LHCN-M2 (cell line): ENCODE measurements around the gene PPIB. TPM values are rescaled to one million over a fixed set of nuclear protein-coding genes. Genes with fewer than 3 reads are reported as not detected.

ENCODE experiments used
- DNase-seq: peaks from one replicate; pipeline ENCODE4 v3.0.0-alpha.2; 2012; ENCODE audit warnings: low read depth
- polyA plus RNA-seq: library from polyadenylated mRNA; unstranded; fragments of >200 nt; gene quantifications from one replicate; pipeline ENCODE4 v1.2.1, GENCODE V29; 2012; ENCODE audit warnings: missing spikeins
- total RNA-seq: library from RNA; depleted of rRNA; stranded (reverse); fragments of >200 nt; gene quantifications from 2 replicates; pipeline ENCODE4 v1.2.3, GENCODE V29; 2014; rRNA removed

Gene PPIB
- 478 and 568 TPM in 2 replicates for total RNA-seq
- 872 TPM for polyA plus RNA-seq

DNA sequence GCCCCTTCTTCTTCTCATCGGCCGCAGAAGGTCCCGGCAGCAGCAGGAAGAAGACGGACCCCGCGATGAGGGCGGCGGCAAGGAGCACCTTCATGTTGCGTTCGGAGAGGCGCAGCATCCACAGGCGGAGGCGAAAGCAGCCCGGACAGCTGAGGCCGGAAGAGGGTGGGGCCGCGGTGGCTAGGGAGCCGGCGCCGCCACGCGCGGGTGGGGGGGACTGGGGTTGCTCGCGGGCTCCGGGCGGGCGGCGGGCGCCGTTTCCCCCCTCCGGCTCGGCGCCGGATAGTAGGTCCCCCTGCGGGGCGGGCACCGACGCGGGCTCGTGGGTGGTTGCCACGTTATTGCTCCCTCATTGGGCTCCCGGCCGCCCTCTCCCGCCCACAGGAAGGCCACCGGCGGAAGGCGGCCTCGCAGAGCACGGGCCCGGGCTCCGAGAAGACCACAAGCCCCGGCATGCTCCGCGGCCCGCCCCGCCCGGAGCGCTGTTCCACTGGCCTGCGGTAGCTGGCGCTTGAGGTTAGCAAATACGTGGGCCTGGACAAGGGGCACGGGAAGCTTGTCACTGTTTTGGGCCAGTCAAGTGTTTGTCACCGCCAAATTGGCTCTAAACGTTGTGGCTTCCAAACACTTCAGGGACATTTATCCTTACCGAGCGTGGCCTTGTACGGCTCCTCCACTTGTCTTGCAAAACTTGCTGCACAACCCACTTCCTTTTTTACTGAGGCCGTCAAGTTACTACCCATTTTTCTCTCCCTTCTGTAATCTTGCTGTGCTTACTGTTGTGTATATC is at the start of gene PPIB:
Gene PPIB, minus strand, starts transcription at position 154 of the 790 bp plus-strand sequence. Its CDS starts 36 bp downstream, at position 118.
- peak; percentile 97 for DNase-seq

DNA sequence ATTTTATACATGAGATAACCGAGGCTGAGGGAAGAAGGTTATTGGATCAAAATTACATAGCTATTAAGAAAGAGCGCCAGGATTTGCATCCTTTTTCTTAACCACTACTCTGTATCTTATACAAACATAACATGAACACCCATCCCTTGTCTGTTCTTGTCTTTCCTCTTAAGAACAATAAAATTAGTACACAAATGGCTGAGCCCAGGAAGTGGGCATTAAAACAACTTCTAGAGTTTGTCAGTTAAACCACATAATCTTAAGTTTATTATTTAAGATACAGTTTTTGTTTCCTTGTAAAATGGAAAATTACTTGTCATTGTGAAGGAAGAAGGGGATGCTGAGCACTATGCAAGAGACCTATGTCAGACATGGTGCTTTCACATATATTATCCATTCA is 48.9 kb upstream of the PPIB start:
- DNase-seq: no peak

DNA sequence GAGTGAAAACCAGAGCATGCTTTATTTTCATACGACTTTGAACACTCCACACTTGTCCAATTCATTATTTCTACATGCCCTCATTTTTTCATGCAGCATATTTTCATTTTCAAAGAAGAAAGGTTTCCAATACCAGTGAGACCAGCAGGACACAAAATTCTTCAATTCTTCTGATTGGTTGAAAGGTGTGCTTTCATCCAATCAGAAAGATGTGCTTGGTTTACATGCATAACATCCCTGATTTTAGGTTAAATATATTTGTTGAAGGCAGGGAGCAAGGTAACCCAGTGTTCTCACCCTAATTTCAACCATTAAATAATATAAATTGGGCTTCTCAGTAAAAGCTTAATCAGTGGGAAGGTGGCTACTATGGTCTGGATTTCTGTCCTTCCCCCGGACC is 47.5 kb upstream of the PPIB start:
- no peak for DNase-seq

DNA sequence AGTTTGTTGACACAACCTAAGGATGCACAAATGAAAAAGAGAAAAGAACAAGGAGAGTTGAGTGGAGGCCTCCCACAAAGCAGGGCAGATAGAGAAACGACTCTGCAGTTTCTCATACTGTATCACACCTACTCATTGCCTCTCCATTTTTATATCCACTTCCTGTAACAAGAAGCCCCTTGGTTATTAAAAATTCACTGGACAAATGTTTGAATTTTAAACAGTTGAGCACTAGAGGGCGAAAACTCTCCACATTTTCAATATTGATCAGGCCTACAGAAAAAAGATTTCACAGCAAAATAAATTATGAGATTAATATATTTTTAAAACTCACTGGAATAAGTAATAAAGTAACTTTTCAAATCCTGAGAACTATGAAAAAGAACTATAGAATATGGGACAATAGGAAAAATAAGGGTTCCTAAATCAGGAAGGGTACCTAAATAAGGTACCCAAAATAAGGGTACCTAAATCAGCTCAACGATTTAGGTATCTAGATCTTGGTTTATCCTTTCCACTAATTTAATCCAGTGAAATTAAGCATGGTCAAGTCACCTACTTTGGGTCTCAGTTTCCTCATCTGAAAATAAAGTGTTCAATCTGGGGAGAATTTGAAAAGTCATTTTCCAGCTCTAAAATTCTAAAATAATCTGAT is 47.0 kb upstream of the PPIB start:
- DNase-seq: peak; percentile 58

DNA sequence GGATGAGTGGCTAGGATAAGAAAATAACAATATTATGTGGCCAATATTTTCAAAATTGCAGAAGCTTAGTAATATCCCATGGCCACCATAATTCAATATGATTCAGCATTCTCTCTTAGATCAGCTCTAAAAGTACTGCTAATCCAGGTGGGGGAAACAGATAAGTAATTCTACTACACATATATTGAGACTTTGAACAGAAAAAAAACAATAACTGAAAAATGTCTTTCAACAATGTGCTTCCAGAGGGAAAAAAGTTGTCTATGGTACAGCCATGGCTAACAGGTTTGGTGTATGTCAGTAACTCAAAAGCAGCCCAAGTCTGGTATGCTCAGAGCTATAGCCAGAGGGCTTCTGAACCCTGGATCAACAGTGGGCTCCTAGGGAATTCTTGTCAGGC is 42.4 kb upstream of the PPIB start:
- no peak for DNase-seq

DNA sequence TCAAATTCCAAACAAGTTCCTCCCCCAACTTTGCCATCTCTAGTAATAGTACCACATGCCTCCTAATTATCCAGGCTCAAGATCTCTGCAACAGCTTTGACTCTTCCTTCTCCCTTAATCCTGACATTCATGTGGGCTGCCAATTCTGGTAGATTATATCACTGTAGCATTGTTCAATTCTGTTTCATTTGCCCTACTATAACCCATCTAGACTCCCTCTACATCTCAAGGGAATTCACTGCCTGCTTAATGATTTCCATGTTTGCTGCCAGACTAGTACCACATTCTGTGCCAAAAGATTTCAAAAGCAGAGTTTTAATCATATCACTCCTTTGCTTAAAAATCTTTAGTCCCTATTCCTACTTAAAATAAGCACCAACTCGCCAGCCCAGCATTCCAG is 34.6 kb upstream of the PPIB start:
- DNase-seq: peak; percentile 19

DNA sequence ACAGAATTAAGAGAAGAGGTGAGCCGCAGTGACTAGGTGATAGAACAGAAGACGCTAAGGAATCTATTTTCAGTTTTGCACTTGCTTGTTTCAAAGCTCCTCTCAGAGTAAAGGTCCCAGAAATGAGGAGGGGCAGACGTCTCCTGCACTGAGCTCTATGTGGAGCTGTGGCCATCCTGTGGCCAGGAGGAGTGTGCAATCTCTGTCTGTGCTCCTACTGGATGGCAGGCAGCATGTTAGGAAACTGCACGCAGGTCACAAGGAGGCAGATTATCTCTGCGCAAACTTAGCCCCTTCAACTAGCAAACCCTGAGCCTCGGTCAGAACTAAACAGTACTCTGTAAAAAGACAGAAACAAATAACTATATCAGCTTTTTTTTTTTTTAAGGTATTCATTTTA is 31.1 kb upstream of the PPIB start:
- DNase-seq: no peak

DNA sequence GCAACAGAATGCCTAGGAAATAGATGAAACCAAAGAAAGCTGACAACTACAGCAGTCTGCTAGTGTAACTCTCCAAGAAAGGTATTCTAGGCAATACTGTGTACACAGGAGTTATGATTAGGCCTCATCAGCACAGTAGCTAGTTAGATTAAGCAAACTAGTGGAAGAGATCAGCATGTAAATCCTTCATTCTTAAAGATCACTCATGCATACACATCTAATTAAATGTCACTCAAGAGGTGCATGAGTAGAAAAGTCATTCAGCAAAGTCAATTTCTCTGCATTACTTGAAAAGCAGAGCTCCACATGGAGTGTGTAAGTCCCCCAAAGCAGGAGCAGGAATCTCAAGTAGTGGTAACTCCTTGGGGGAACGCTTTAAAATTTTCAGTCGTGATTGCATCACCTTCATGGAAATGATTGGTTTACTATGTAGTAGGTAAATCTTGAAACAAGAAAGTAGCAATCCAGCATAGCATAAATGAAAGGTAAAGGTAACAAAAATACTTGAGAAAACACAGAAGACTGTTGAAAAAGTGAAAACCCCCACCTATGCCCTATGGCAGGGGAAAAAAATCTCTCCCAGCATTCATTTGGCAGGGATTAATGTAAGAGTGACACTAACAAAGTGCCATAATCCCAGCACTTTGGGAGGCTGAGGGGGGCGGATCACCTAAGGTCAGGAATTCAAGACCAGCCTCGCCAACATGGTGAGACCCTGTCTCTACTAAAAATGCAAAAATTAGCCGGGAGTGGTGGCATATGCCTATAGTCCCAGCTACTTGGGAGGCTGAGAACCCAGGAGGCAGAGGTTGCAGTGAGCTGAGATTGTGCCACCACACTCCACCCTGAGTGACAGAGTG is 29.4 kb upstream of the PPIB start:
- DNase-seq: no peak

DNA sequence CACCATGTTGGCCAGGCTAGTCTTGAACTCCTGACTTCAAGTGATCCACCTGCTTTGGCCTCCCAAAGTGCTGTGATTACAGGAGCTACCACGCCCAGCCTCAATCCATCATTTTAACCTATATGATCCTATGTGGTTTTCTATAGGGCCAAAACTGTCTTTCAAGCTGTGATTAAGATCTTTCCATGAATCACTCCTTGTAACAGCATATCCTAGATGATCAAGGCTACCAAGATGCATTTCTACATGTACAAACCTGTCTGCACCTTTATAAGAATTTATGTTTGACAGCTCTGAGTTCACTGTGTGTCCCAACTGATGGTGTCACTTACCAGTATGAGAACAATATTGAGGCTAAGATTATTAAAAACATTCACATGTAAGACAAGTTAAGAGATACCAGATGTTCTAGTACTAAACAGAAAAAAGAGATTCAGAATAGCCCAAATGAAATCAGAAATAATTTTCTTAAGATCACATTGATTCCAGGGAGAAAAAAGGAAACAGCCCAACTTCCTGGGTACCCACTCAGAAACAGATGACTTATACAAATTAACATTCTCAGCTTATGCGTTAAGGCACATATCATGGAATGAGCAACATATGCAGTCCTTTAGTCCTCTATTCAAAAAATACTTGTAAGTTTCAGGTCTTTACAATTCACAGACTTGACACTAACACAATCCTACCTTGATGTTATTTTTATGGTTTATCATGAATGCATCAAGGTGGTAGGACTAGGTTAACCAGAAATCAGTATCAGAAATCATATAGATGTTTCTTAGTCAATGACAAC is 24.8 kb upstream of the PPIB start:
- DNase-seq: no peak

DNA sequence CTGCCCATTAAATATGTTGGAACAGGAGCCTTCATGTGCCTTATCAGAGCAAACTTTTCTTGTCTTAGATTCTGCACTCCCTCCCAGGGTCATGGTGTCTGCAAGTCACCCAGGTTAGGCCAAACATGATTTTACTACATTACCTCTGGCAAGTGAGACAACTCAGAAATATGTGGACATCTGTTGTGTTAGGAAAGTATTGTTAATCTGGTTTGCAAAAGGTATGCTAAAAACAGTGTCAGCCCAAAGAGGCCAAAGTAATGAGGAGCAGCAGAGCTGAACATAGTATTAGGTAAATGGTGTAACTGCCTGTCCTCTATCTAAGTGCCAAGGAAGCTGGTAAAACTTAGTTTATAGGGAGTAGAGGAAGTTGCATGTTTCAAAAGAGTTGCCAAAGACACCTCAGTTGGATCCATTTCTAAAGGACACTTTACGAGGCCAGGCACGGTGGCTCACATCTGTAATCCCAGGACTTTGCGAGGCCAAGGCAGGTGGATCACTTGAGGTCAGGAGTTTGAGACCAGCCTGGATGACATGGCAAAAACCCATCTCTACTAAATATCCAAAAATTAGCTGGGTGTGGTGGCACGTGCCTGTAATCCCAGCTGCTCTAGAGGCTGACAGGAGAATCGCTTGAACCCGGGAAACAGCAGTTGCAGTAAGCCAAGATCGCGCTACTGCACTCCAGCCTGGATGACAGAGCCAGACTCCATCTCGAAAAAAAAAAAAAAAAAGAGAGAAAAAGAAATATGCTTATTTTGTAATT is 22.5 kb upstream of the PPIB start:
- DNase-seq: no peak

DNA sequence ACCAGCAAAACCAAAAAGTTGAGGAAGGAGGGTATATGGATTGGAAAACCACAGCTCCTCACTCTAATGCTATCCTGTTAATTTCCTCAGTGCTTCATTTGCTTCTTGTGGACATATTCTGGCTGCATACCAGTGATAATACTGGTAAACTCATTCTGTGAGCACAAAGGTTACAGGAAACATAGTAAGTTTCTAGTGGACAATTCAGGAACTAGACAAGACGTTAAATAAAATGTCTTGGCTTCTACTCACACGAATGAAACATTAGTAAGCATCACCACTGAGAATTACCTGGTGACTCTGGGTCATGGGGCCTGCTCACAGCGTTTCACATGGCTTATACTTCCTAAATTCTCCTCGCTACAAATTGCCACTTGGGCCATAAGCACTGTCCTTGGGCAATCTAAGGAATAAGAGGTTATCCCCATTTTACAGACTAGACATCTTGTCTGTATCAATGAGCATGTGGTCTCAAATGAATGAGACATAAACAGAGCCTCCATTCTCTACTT is 20.1 kb upstream of the PPIB start:
- no peak for DNase-seq

DNA sequence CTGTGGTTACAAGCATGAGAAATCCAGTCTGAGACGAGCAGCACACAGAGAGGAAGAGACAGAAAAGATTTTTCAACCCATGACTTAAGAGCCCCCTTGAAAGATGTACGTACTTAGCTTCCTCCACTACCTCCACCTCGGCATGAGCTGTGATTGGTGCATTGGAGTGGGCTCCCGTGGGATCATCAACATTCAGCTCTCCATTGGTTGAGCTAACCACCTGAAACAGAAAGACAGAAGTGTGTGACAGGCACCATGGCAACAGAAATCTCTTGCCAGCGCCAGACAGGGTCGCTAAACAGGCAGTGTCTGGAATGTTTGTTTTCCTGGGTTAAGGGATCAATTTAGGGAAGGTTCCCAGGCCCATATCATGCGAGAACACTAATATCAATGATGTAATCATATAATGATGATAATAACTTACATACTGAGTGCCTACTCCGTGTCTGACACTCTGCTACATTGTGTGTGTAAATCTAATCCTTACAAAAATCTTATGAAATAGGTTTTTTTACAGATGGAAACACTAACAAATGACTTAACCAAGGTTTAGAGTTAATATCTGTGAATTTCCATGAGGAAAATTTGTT is 17.5 kb upstream of the PPIB start:
- DNase-seq: no peak

DNA sequence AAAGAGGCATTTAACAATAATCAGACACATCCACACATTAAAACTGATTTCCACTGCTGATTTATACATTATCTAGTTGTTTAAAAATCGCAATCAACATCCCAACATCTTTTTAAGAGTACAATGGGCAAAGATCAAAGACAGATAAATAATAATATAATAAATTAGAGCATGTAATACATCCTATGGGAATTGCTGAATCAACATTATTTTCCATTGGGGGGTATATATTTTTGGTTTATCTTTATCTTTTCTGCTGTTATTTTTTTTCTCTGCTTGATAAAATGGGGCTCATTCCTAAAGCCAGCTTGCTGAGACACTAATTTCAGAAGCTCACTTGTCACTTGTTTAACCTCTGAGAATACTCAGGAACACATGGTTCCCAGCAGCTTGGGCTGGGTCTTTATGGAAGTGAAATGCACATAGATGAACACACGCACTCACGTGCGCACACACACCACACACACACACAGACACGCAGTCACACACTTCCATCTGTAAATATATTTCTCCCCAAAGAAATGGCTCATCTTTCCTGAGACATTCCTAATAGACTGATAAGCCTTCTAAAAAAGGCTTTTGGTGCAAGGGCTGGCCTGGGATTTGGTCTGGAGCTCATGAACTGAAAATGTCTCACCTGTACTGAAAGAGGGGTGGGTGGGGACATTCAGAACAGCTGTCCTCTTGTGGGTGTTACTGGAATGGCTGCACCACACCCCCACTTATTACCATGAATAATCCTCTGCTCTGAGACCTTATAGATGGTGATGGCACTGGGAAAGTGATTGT is 3.5 kb upstream of the PPIB start:
- peak; percentile 6 for DNase-seq

DNA sequence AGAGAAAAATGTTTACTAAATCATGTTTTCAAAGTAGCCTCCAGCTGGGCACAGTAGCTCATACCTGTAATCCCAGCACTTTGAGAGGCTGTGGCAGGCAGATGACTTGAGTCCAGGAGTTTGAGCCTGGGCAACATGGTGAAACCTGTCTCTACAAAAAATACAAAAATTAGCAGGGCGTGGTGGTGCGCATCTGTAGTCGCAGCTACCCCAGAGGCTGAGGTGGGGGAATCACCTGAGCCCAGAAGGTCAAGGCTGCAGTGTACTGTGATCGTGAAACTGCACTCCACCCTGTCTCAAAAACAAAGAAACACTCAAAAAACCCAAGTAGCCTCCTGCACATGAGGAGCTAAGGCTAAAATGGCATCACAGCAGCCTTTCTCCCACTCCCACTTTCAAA is 1.6 kb upstream of the PPIB start:
- DNase-seq: no peak

DNA sequence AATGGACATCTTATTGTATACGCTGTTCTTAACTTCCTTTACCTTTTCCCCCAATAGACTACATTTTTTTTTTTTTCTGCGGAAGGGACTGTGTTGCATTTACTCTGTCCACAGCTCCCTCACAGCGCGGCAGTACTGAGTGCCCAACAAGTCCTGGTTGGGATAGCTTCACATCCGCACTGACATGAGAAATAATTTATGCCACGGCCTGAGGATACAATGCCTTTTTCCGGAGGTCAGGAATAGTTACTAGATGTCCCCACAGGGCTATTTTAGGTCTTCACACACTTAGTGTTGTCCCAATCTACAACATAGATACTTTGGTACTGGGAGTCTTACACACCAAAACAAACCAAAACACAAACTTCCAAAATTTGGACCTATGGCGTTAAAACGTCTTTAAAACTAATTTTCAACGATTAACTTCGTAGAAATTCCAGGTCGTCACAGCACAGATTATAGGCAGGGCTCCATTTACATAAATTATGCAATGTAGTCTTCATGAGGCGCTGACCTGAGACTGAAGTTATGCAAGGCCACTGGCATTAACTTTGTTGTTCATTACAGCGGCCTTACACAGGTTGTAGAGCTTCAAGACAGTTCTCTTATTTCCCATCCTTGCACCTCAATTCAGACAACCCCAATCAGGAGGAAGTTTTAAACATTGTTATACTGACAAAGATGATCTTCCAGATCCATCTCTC is 989 bp upstream of the PPIB start:
- DNase-seq: no peak

DNA sequence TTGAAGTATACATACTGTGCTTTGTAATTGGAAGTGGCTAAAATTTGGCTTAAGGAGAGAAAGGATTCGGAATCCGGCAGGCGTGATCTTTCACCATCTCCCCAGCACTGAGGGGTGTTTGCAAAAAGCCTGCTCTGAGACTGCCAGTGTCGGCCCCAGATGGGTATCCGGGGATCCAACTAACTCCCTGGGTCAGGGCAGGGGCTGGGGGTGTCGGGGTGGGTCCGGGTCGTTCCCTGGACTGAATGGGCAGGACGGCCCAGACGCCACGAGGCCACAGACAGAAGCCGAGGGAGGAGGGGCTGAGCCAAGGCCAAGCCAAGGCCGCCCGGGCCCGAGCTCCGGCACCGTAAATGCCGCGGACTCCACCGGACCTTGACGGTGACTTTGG is 349 bp downstream of the PPIB start:
- DNase-seq: no peak

DNA sequence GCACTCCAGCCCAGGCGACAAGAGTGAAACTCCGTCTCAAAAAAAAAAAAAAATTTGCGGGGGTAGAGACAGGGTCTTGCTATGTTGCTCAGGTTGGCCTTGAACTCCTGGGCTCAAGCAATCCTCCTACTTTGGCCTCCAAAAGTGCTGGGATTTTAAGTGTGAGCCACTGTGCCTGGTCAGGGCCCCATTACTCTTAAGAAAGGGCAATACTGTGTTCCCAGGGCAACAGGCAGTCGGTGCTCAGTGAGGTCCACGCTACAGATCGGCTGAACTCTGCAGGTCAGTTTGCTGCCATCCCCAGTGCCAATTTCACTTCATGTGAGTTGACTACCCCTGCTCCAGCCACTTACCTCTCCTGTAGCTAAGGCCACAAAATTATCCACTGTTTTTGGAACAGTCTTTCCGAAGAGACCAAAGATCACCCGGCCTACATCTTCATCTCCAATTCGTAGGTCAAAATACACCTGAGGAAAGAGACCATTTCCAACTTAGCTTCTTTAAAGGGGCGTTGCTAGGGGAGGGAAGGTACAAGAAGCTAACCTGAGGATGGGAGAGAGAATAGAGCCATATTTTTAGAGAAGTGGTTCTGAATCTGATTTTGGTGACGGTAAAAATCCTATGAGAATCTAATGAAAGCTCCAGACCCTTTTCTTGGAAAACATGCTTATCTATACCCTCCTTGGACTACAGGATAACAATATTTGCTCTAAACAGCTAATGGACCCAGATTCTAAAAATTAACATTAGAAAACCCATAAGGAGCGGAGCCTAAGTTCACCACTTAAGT is 939 bp downstream of the PPIB start:
- DNase-seq: no peak
